ENCODE data around the gene RNF151. TPM values are rescaled to one million over a fixed set of nuclear protein-coding genes. Genes with fewer than 3 reads are reported as not detected.
"Not testable (repeated sequence)": the region's sequence is repeated elsewhere in the genome, so short reads cannot be mapped to it uniquely, and the experiment has no call there.

RNF151 gene
- total RNA-seq, 3 donors from 2014 or later: not detected

GRCh38 chr16:1950559-1950958 is 16.1 kb upstream of the RNF151 start:
- no peak for DNase-seq
- no peak overlapping the region for H3K4me3 ChIP-seq
- no peaks in the 10 kb centered on the region for H3K9me3 ChIP-seq
- no peak for ATAC-seq
- intact Hi-C loops (cut with DNase I, micrococcal nuclease): no loop called here
- TF ChIP-seq, protein P1, sequence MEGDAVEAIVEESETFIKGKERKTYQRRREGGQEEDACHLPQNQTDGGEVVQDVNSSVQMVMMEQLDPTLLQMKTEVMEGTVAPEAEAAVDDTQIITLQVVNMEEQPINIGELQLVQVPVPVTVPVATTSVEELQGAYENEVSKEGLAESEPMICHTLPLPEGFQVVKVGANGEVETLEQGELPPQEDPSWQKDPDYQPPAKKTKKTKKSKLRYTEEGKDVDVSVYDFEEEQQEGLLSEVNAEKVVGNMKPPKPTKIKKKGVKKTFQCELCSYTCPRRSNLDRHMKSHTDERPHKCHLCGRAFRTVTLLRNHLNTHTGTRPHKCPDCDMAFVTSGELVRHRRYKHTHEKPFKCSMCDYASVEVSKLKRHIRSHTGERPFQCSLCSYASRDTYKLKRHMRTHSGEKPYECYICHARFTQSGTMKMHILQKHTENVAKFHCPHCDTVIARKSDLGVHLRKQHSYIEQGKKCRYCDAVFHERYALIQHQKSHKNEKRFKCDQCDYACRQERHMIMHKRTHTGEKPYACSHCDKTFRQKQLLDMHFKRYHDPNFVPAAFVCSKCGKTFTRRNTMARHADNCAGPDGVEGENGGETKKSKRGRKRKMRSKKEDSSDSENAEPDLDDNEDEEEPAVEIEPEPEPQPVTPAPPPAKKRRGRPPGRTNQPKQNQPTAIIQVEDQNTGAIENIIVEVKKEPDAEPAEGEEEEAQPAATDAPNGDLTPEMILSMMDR (IDR thresholded peaks at IDR 0.05): no peak
- no peaks in the 10 kb centered on the region for H3K36me3 ChIP-seq (ENCODE audit: low read depth)
- no peaks in the 10 kb centered on the region for H3K4me1 ChIP-seq (ENCODE audit: low read depth)

DNA sequence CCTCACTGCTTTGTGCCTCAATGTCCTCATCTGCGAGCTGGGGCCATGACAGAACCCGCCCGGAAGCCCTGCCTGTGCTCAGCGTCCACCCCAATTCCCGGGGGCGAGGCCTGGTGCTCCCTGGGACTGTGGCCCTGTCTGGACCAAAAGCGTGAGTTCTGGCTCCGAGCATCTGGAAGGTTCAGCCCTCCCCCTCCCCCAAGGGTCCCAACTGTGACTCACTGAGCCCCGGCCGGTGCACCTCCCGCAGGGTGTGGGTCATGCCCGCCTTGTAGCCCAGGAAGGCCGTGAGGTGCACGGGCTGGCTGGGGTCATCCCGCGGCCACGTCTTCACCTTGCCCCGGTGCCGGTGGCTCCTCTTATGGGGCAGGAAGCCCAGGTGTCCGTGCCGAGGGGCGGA is 12.9 kb upstream of the RNF151 start:
- peak in 1 of 3 donors; percentile 50 for DNase-seq
- no peaks in the 10 kb centered on the region for H3K36me3 ChIP-seq (ENCODE audit: low read depth)
- H3K9me3 ChIP-seq: no peaks in the 10 kb centered on the region
- TF ChIP-seq, protein P1 (IDR thresholded peaks at IDR 0.05): no peak
- H3K4me3 ChIP-seq: no peak overlapping the region
- H3K4me1 ChIP-seq (ENCODE audit: low read depth): peaks cover 1% of the 10 kb centered on the region
- intact Hi-C loops (cut with DNase I, micrococcal nuclease): no loop called here
- ATAC-seq: no peak

DNA sequence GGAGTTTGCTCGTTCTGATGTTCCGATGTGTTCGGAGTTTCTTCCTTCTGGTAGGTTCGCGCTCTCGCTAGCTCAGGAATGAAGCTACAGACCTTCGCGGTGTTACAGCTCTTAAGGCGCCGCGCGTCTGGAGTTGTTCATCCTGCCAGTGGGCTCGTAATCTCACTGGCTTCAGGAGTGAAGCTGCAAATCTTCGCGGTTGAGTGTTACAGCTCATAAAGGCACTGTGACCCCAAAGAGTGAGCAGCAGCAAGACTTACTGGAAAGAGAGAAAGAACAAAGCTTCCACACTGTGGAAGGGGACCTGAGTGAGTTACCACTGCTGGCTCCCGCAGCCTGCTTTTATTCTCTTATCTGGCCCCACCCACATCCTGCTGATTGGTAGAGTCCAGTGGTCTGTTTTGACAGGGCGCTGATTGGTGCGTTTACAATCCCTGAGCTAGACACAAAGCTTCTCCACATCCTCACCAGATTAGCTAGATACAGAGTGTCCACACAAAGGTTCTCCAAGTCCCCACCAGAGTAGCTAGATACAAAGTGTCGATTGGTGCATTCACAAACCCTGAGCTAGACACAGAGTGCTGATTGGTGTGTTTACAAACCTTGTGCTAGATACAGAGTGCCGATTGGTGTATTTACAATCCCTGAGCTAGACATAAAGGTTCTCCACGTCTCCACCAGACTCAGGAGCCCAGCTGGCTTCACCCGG is 9.1 kb upstream of the RNF151 start:
- H3K36me3 ChIP-seq (ENCODE audit: low read depth); H3K4me3 ChIP-seq; H3K9me3 ChIP-seq; intact Hi-C loops (cut with DNase I, micrococcal nuclease); ATAC-seq; DNase-seq: not testable (repeated sequence)
- peaks cover 15% of the 10 kb centered on the region for H3K4me1 ChIP-seq (ENCODE audit: low read depth)

GRCh38 chr16:1958143-1958491 is 8.5 kb upstream of the RNF151 start:
- H3K4me1 ChIP-seq (ENCODE audit: low read depth): peaks cover 15% of the 10 kb centered on the region
- intact Hi-C loops (cut with DNase I, micrococcal nuclease); H3K9me3 ChIP-seq; H3K36me3 ChIP-seq (ENCODE audit: low read depth); ATAC-seq; H3K4me3 ChIP-seq: not testable (repeated sequence)
- DNase-seq: peak in 1 of 3 donors; percentile 60

- DNase-seq: peak; percentile 44 to 69 (median 54)
- Histone ChIP-seq H3K9me3 (no peaks in the 10 kb centered on the region), H3K4me3 (no peak overlapping the region), H3K4me1 (ENCODE audit: low read depth) (peaks cover 20% of the 10 kb centered on the region), H3K36me3 (ENCODE audit: low read depth) (peaks cover 2% of the 10 kb centered on the region)
- intact Hi-C loops (cut with DNase I, micrococcal nuclease): no loop called here
- peak; percentile 1 for ATAC-seq
- TF ChIP-seq, protein P1 (IDR thresholded peaks at IDR 0.05): no peak
These were observed 7.9 kb upstream of the RNF151 start for GRCh38 chr16:1958715-1959268.

- peak; percentile 95 for ATAC-seq
- peak within 1 kb of the TSS; percentile 94 for H3K4me3 ChIP-seq
- no peaks in the 10 kb centered on the region for H3K9me3 ChIP-seq
- peaks cover 22% of the 10 kb centered on the region for H3K4me1 ChIP-seq (ENCODE audit: low read depth)
- TF ChIP-seq, protein P1 (IDR thresholded peaks at IDR 0.05): peak; percentile 61
- peak; percentile 95 to 97 (median 95) for DNase-seq
- H3K36me3 ChIP-seq (ENCODE audit: low read depth): peaks cover 2% of the 10 kb centered on the region
- intact Hi-C loops (cut with DNase I, micrococcal nuclease): no loop called here
These were observed 7.2 kb upstream of the RNF151 start, which contains the start of gene NDUFB10 for GRCh38 chr16:1959269-1960039. NDUFB10 (plus strand) TSS chr16:1959538; CDS start chr16:1959625, 87 bp downstream.

Data from mucosa of descending colon (tissue), 3 donors.